Activated naive CD8-positive, alpha-beta T cell treated with anti-CD3 and anti-CD28 coated beads, Interleukin-2, amount 10 ng/mL, durations not matched to agents 7 days and 5 days (primary cell): ENCODE data around the gene LRRC8A. TPM values are rescaled to one million over a fixed set of nuclear protein-coding genes. Genes with fewer than 3 reads are reported as not detected.

Source experiments
- ATAC-seq: fragments of 150-1000 bp; cut with Tn5 transposase; one replicate; pipeline ENCODE4 v1.10.0; 2021; ENCODE audit warnings: low read depth, moderate library complexity
- POLR2A ChIA-PET: fragments of 350-600 bp; sonication (Branson Sonifier 250); formaldehyde crosslinking; loops from one replicate; lab custom pipeline; 2021; ENCODE audit warnings: antibody characterized with exemption; lab: Charles Lee
- DNase-seq: peaks from one replicate; pipeline ENCODE4 v3.0.0; 2021
- H3K27ac Mint-ChIP-seq: one replicate; pipeline ENCODE4 v1.8.0; 2022; ENCODE audit warnings: mild to moderate bottlenecking, mixed read lengths
- H3K27me3 Mint-ChIP-seq: one replicate; pipeline ENCODE4 v1.8.0; 2022; ENCODE audit warnings: mild to moderate bottlenecking, moderate library complexity, mixed read lengths
- H3K36me3 Mint-ChIP-seq: one replicate; pipeline ENCODE4 v1.8.0; 2021; ENCODE audit warnings: mild to moderate bottlenecking, mixed read lengths
- H3K4me1 Mint-ChIP-seq: one replicate; pipeline ENCODE4 v1.8.0; 2021; ENCODE audit warnings: mixed read lengths
- H3K4me3 Mint-ChIP-seq: one replicate; pipeline ENCODE4 v1.8.0; 2022; ENCODE audit warnings: mild to moderate bottlenecking, moderate library complexity, mixed read lengths
- H3K9me3 Mint-ChIP-seq: one replicate; pipeline ENCODE4 v1.8.0; 2021; ENCODE audit warnings: mixed read lengths
- total RNA-seq, 2 experiments: library from RNA; stranded (reverse); gene quantifications; one replicate each; pipeline ENCODE4 v1.2.3, GENCODE V29; 2021

The LRRC8A gene
- total RNA-seq, 2 experiments from 2014 or later = 24.1 to 25.9 TPM

- H3K4me3 Mint-ChIP-seq = peak overlapping the region; percentile 45
- DNase-seq (no peak), ATAC-seq (no peak)
- peak overlapping the region; percentile 99 for H3K27ac Mint-ChIP-seq
- H3K27me3 Mint-ChIP-seq = no peaks in the 10 kb centered on the region
- peaks cover 64% of the 10 kb centered on the region for H3K4me1 Mint-ChIP-seq
- H3K36me3 Mint-ChIP-seq = peaks cover 16% of the 10 kb centered on the region
- POLR2A ChIA-PET = interaction anchor here (1.0 to 1.6 kb wide), 3 partner anchors 11 to 17 kb away, joined by 3 to 4 read pairs (median 3); partner anchors contain the start of genes KYAT1 and LRRC8A
- no peaks in the 10 kb centered on the region for H3K9me3 Mint-ChIP-seq
Measured at GRCh38 chr9:128898382-128898781, 16.4 kb downstream of the LRRC8A start.

- no peak for DNase-seq
- Mint-ChIP-seq H3K36me3 (peaks cover 13% of the 10 kb centered on the region), H3K27ac (peak overlapping the region; percentile 99), H3K4me1 (peaks cover 67% of the 10 kb centered on the region), H3K9me3 (no peaks in the 10 kb centered on the region), H3K27me3 (no peaks in the 10 kb centered on the region), H3K4me3 (peak overlapping the region; percentile 80)
- ATAC-seq = no peak
- POLR2A ChIA-PET = interaction anchor here (1.1 to 1.6 kb wide), 2 partner anchors 10 to 18 kb away, joined by 3 to 4 read pairs; partner anchors contain the start of gene KYAT1
Measured at GRCh38 chr9:128898845-128899565, 17.1 kb downstream of the LRRC8A start.

- Mint-ChIP-seq H3K27me3 (no peaks in the 10 kb centered on the region), H3K36me3 (peaks cover 12% of the 10 kb centered on the region), H3K4me1 (peaks cover 64% of the 10 kb centered on the region), H3K27ac (peak overlapping the region; percentile 99), H3K9me3 (no peaks in the 10 kb centered on the region), H3K4me3 (peak overlapping the region; percentile 80)
- peak; percentile 53 for DNase-seq
- ATAC-seq = peak; percentile 35
- POLR2A ChIA-PET = interaction anchor here (1.1 to 3.9 kb wide), 4 partner anchors 9 to 22 kb away, joined by 3 to 34 read pairs (median 4); partner anchors contain the start of genes KYAT1 and LRRC8A
Measured at GRCh38 chr9:128899566-128900322, 17.8 kb downstream of the LRRC8A start.

- POLR2A ChIA-PET = interaction anchor here (0.6 to 3.9 kb wide), 7 partner anchors 8 to 97 kb away, joined by 3 to 34 read pairs (median 4); partner anchors contain the start of genes KYAT1 and LRRC8A
- no peak overlapping the region for H3K4me3 Mint-ChIP-seq
- peak overlapping the region; percentile 99 for H3K27ac Mint-ChIP-seq
- H3K9me3 Mint-ChIP-seq = no peaks in the 10 kb centered on the region
- H3K27me3 Mint-ChIP-seq = no peaks in the 10 kb centered on the region
- DNase-seq (no peak), ATAC-seq (no peak)
- peaks cover 8% of the 10 kb centered on the region for H3K36me3 Mint-ChIP-seq
- H3K4me1 Mint-ChIP-seq = peaks cover 55% of the 10 kb centered on the region
Measured at GRCh38 chr9:128901379-128901778, 19.4 kb downstream of the LRRC8A start.

- Mint-ChIP-seq H3K4me3 (peak overlapping the region; percentile 81), H3K9me3 (no peaks in the 10 kb centered on the region), H3K4me1 (peaks cover 56% of the 10 kb centered on the region), H3K27me3 (no peaks in the 10 kb centered on the region), H3K27ac (peak overlapping the region; percentile 99), H3K36me3 (peaks cover 8% of the 10 kb centered on the region)
- DNase-seq = no peak
- peak; percentile 17 for ATAC-seq
- POLR2A ChIA-PET = interaction anchor here (0.6 to 3.9 kb wide), 7 partner anchors 8 to 24 kb away, joined by 3 to 34 read pairs (median 3); partner anchors contain the start of genes KYAT1 and LRRC8A
Measured at GRCh38 chr9:128901822-128902221, 19.9 kb downstream of the LRRC8A start.

- Mint-ChIP-seq H3K27ac (peak overlapping the region; percentile 99), H3K36me3 (peaks cover 8% of the 10 kb centered on the region), H3K4me1 (peaks cover 56% of the 10 kb centered on the region), H3K9me3 (no peaks in the 10 kb centered on the region), H3K4me3 (peak overlapping the region; percentile 81), H3K27me3 (no peaks in the 10 kb centered on the region)
- ATAC-seq (peak; percentile 87), DNase-seq (peak; percentile 87)
- POLR2A ChIA-PET = interaction anchor here (0.6 to 3.9 kb wide), 6 partner anchors 9 to 83 kb away, joined by 3 to 34 read pairs (median 3); partner anchors contain the start of genes KYAT1 and LRRC8A
Measured at GRCh38 chr9:128902351-128903078, 20.6 kb downstream of the LRRC8A start.

- H3K4me1 Mint-ChIP-seq = peaks cover 53% of the 10 kb centered on the region
- peak overlapping the region; percentile 81 for H3K4me3 Mint-ChIP-seq
- POLR2A ChIA-PET = interaction anchor here (0.6 to 3.9 kb wide), 3 partner anchors 10 to 33 kb away, joined by 4 to 34 read pairs (median 5); partner anchors contain the start of genes KYAT1 and LRRC8A
- DNase-seq (no peak), ATAC-seq (no peak)
- H3K27ac Mint-ChIP-seq = peak overlapping the region; percentile 99
- peaks cover 9% of the 10 kb centered on the region for H3K36me3 Mint-ChIP-seq
- no peaks in the 10 kb centered on the region for H3K9me3 Mint-ChIP-seq
- H3K27me3 Mint-ChIP-seq = no peaks in the 10 kb centered on the region
Measured at GRCh38 chr9:128903079-128903461, 21.1 kb downstream of the LRRC8A start.

GRCh38 chr9:128903871-128904620 is 22.1 kb downstream of the LRRC8A start:
- H3K27ac Mint-ChIP-seq = peak overlapping the region; percentile 99
- H3K4me3 Mint-ChIP-seq = no peak overlapping the region
- POLR2A ChIA-PET = interaction anchor here (0.6 to 3.9 kb wide), 3 partner anchors 23 to 32 kb away, joined by 3 to 34 read pairs (median 4); partner anchors contain the start of genes KYAT1 and LRRC8A
- H3K9me3 Mint-ChIP-seq = no peaks in the 10 kb centered on the region
- H3K36me3 Mint-ChIP-seq = peaks cover 11% of the 10 kb centered on the region
- ATAC-seq (no peak), DNase-seq (no peak)
- H3K27me3 Mint-ChIP-seq = no peaks in the 10 kb centered on the region
- H3K4me1 Mint-ChIP-seq = peaks cover 45% of the 10 kb centered on the region

- H3K27ac Mint-ChIP-seq = no peak overlapping the region
- POLR2A ChIA-PET = interaction anchor here (0.6 to 0.7 kb wide), 2 partner anchors 15 to 40 kb away, joined by 4 to 7 read pairs; partner anchors contain the start of gene PHYHD1
- ATAC-seq (no peak), DNase-seq (no peak)
- peaks cover 32% of the 10 kb centered on the region for H3K4me1 Mint-ChIP-seq
- H3K9me3 Mint-ChIP-seq = no peaks in the 10 kb centered on the region
- H3K27me3 Mint-ChIP-seq = no peaks in the 10 kb centered on the region
- peaks cover 11% of the 10 kb centered on the region for H3K36me3 Mint-ChIP-seq
- no peak overlapping the region for H3K4me3 Mint-ChIP-seq
Measured at GRCh38 chr9:128905964-128906363, 24.0 kb downstream of the LRRC8A start.

- H3K9me3 Mint-ChIP-seq = no peaks in the 10 kb centered on the region
- peaks cover 31% of the 10 kb centered on the region for H3K4me1 Mint-ChIP-seq
- H3K4me3 Mint-ChIP-seq = no peak overlapping the region
- peaks cover 13% of the 10 kb centered on the region for H3K36me3 Mint-ChIP-seq
- POLR2A ChIA-PET = interaction anchor here (0.6 to 0.7 kb wide), 2 partner anchors 14 to 40 kb away, joined by 4 to 7 read pairs; partner anchors contain the start of gene PHYHD1
- ATAC-seq (no peak), DNase-seq (no peak)
- H3K27me3 Mint-ChIP-seq = no peaks in the 10 kb centered on the region
- peak overlapping the region; percentile 7 for H3K27ac Mint-ChIP-seq
Measured at GRCh38 chr9:128906741-128907140, 24.8 kb downstream of the LRRC8A start.

- POLR2A ChIA-PET = interaction anchor here (1.2 kb wide), 1 partner anchor 9 kb away, joined by 4 read pairs; no protein-coding TSS in a partner anchor
- no peak overlapping the region for H3K27ac Mint-ChIP-seq
Measured at GRCh38 chr9:128908372-128908771, 26.4 kb downstream of the LRRC8A start.

More at GRCh38 chr9:128908372-128908771, 26.4 kb downstream of the LRRC8A start:
- peaks cover 28% of the 10 kb centered on the region for H3K4me1 Mint-ChIP-seq
- ATAC-seq (no peak), DNase-seq (no peak)
- no peaks in the 10 kb centered on the region for H3K27me3 Mint-ChIP-seq
- H3K36me3 Mint-ChIP-seq = peaks cover 24% of the 10 kb centered on the region
- no peak overlapping the region for H3K4me3 Mint-ChIP-seq
- H3K9me3 Mint-ChIP-seq = no peaks in the 10 kb centered on the region
